Right lobe of liver (tissue), 4 donors: ENCODE data around the gene MKNK1.

Source experiments
- CTCF ChIP-seq, 4 donors: fragments of 200-600 bp in 3 of 4; fragments of 450-650 bp in 1 of 4; IDR thresholded peaks; one replicate each; pipeline versions ENCODE4 v1.5.1 to v1.8.0; 2016 to 2022; ENCODE audit warnings: antibody characterized with exemption in 4 of 4, mild to moderate bottlenecking in 2 of 4
- POLR2A ChIP-seq: fragments of 450-650 bp; IDR thresholded peaks from one replicate; pipeline ENCODE4 v1.6.1; 2017; ENCODE audit warnings: antibody characterized with exemption, mild to moderate bottlenecking
- donor health status: DM: no; HTN: no; CAD: no.
- donor health status: DM: no; HTN: no; CAD: no.
- donor health status: DM: no; HTN: yes; CAD: no.

GRCh38 chr1:46619656-46620258, 15.7 kb upstream of the MKNK1 start:
- no peak for TF ChIP-seq CTCF (IDR thresholded peaks at IDR 0.05)
- TF ChIP-seq POLR2A: no peak
